T-helper 2 cell treated with Interferon-gamma antibody and Interleukin-4, amounts not matched to agents 5 μg/mL and 100 μg/mL, for 36 hours (primary cell): ENCODE results near the gene ADRB2.

Source experiments
- DNase-seq: peaks from one replicate; pipeline ENCODE4 v3.0.0; 2021; ENCODE audit warnings: low spot score
- H3K27ac Mint-ChIP-seq: one replicate; pipeline ENCODE4 v1.8.0; 2021; ENCODE audit warnings: mild to moderate bottlenecking, mixed read lengths
- H3K27me3 Mint-ChIP-seq: one replicate; pipeline ENCODE4 v1.8.0; 2021; ENCODE audit warnings: low read depth, mixed read lengths
- H3K36me3 Mint-ChIP-seq: one replicate; pipeline ENCODE4 v1.8.0; 2021; ENCODE audit warnings: low read depth, mixed read lengths
- H3K4me1 Mint-ChIP-seq: one replicate; pipeline ENCODE4 v1.8.0; 2021; ENCODE audit warnings: low read depth, mixed read lengths
- H3K4me3 Mint-ChIP-seq: one replicate; pipeline ENCODE4 v1.8.0; 2022; ENCODE audit warnings: mild to moderate bottlenecking, moderate library complexity, mixed read lengths
- H3K9me3 Mint-ChIP-seq: one replicate; pipeline ENCODE4 v1.8.0; 2021; ENCODE audit warnings: mixed read lengths

Gene ADRB2

GRCh38 chr5:148826053-148826738 is at the start of gene ADRB2:
Gene ADRB2, plus strand, starts transcription at chr5:148826611. Its CDS starts 221 bp downstream, at chr5:148826832.
- Mint-ChIP-seq H3K36me3 (no peaks in the 10 kb centered on the region), H3K27me3 (peaks cover 79% of the 10 kb centered on the region), H3K4me3 (peak within 1 kb of the TSS; percentile 87), H3K4me1 (peaks cover 17% of the 10 kb centered on the region), H3K27ac (peak within 1 kb of the TSS; percentile 69), H3K9me3 (no peaks in the 10 kb centered on the region)
- DNase-seq, result peak; percentile 84

GRCh38 chr5:148776780-148777179 is 49.6 kb upstream of the ADRB2 start:
- Mint-ChIP-seq H3K4me3 (no peak overlapping the region), H3K4me1 (no peaks in the 10 kb centered on the region), H3K36me3 (no peaks in the 10 kb centered on the region), H3K27ac (no peak overlapping the region), H3K27me3 (peaks cover 31% of the 10 kb centered on the region), H3K9me3 (no peaks in the 10 kb centered on the region)
- no peak for DNase-seq

- H3K9me3 Mint-ChIP-seq, result no peaks in the 10 kb centered on the region
- no peaks in the 10 kb centered on the region for H3K4me1 Mint-ChIP-seq
- no peak for DNase-seq
- H3K36me3 Mint-ChIP-seq, result no peaks in the 10 kb centered on the region
- no peak overlapping the region for H3K27ac Mint-ChIP-seq
- peaks cover 29% of the 10 kb centered on the region for H3K27me3 Mint-ChIP-seq
- H3K4me3 Mint-ChIP-seq, result no peak overlapping the region
Measured at GRCh38 chr5:148778882-148779281, 47.5 kb upstream of the ADRB2 start.

GRCh38 chr5:148780711-148781110 is 45.7 kb upstream of the ADRB2 start:
- no peaks in the 10 kb centered on the region for H3K4me1 Mint-ChIP-seq
- no peak for DNase-seq
- no peak overlapping the region for H3K4me3 Mint-ChIP-seq
- H3K36me3 Mint-ChIP-seq, result no peaks in the 10 kb centered on the region
- H3K27ac Mint-ChIP-seq, result no peak overlapping the region
- H3K9me3 Mint-ChIP-seq, result no peaks in the 10 kb centered on the region
- peaks cover 32% of the 10 kb centered on the region for H3K27me3 Mint-ChIP-seq

GRCh38 chr5:148781766-148782165 is 44.6 kb upstream of the ADRB2 start:
- DNase-seq, result no peak
- Mint-ChIP-seq H3K9me3 (no peaks in the 10 kb centered on the region), H3K27ac (no peak overlapping the region), H3K4me3 (no peak overlapping the region), H3K36me3 (no peaks in the 10 kb centered on the region), H3K27me3 (peaks cover 32% of the 10 kb centered on the region), H3K4me1 (no peaks in the 10 kb centered on the region)

- no peak for DNase-seq
- no peak overlapping the region for H3K27ac Mint-ChIP-seq
- H3K4me3 Mint-ChIP-seq, result no peak overlapping the region
- peaks cover 37% of the 10 kb centered on the region for H3K27me3 Mint-ChIP-seq
- no peaks in the 10 kb centered on the region for H3K4me1 Mint-ChIP-seq
- no peaks in the 10 kb centered on the region for H3K36me3 Mint-ChIP-seq
- no peaks in the 10 kb centered on the region for H3K9me3 Mint-ChIP-seq
Measured at GRCh38 chr5:148785223-148785622, 41.2 kb upstream of the ADRB2 start.

GRCh38 chr5:148786456-148786855 is 40.0 kb upstream of the ADRB2 start:
- Mint-ChIP-seq H3K36me3 (no peaks in the 10 kb centered on the region), H3K4me3 (no peak overlapping the region), H3K4me1 (peaks cover 4% of the 10 kb centered on the region), H3K9me3 (no peaks in the 10 kb centered on the region), H3K27ac (no peak overlapping the region), H3K27me3 (peaks cover 39% of the 10 kb centered on the region)
- no peak for DNase-seq

- H3K4me1 Mint-ChIP-seq, result peaks cover 17% of the 10 kb centered on the region
- H3K27me3 Mint-ChIP-seq, result peaks cover 33% of the 10 kb centered on the region
- no peak for DNase-seq
- no peaks in the 10 kb centered on the region for H3K9me3 Mint-ChIP-seq
- H3K36me3 Mint-ChIP-seq, result no peaks in the 10 kb centered on the region
- H3K27ac Mint-ChIP-seq, result no peak overlapping the region
- no peak overlapping the region for H3K4me3 Mint-ChIP-seq
Measured at GRCh38 chr5:148788636-148789035, 37.8 kb upstream of the ADRB2 start.

GRCh38 chr5:148790545-148791333 is 35.7 kb upstream of the ADRB2 start:
- Mint-ChIP-seq H3K27ac (no peak overlapping the region), H3K36me3 (no peaks in the 10 kb centered on the region), H3K4me1 (peaks cover 24% of the 10 kb centered on the region), H3K9me3 (no peaks in the 10 kb centered on the region), H3K27me3 (peaks cover 22% of the 10 kb centered on the region), H3K4me3 (no peak overlapping the region)
- DNase-seq, result no peak

GRCh38 chr5:148791334-148791667 is 35.1 kb upstream of the ADRB2 start:
- Mint-ChIP-seq H3K4me3 (no peak overlapping the region), H3K4me1 (peaks cover 24% of the 10 kb centered on the region)

GRCh38 chr5:148791696-148792095 is 34.7 kb upstream of the ADRB2 start:
- DNase-seq, result no peak
- H3K27ac Mint-ChIP-seq, result no peak overlapping the region
- no peaks in the 10 kb centered on the region for H3K36me3 Mint-ChIP-seq
- no peaks in the 10 kb centered on the region for H3K9me3 Mint-ChIP-seq
- peaks cover 24% of the 10 kb centered on the region for H3K4me1 Mint-ChIP-seq
- no peak overlapping the region for H3K4me3 Mint-ChIP-seq
- H3K27me3 Mint-ChIP-seq, result peaks cover 22% of the 10 kb centered on the region

More at GRCh38 chr5:148791334-148791667, 35.1 kb upstream of the ADRB2 start:
- peak; percentile 69 for DNase-seq
- Mint-ChIP-seq H3K27me3 (peaks cover 22% of the 10 kb centered on the region), H3K36me3 (no peaks in the 10 kb centered on the region), H3K9me3 (no peaks in the 10 kb centered on the region), H3K27ac (no peak overlapping the region)

GRCh38 chr5:148792744-148793143 is 33.7 kb upstream of the ADRB2 start:
- H3K27ac Mint-ChIP-seq, result no peak overlapping the region
- H3K27me3 Mint-ChIP-seq, result peaks cover 22% of the 10 kb centered on the region
- no peaks in the 10 kb centered on the region for H3K9me3 Mint-ChIP-seq
- no peak overlapping the region for H3K4me3 Mint-ChIP-seq
- no peaks in the 10 kb centered on the region for H3K36me3 Mint-ChIP-seq
- H3K4me1 Mint-ChIP-seq, result peaks cover 24% of the 10 kb centered on the region
- DNase-seq, result no peak

GRCh38 chr5:148793261-148793660 is 33.1 kb upstream of the ADRB2 start:
- H3K27me3 Mint-ChIP-seq, result peaks cover 18% of the 10 kb centered on the region
- H3K4me1 Mint-ChIP-seq, result peaks cover 24% of the 10 kb centered on the region
- no peaks in the 10 kb centered on the region for H3K36me3 Mint-ChIP-seq
- no peak overlapping the region for H3K27ac Mint-ChIP-seq
- H3K9me3 Mint-ChIP-seq, result no peaks in the 10 kb centered on the region
- DNase-seq, result no peak
- no peak overlapping the region for H3K4me3 Mint-ChIP-seq

- Mint-ChIP-seq H3K27me3 (peaks cover 12% of the 10 kb centered on the region), H3K27ac (no peak overlapping the region), H3K4me3 (no peak overlapping the region)
Measured at GRCh38 chr5:148794275-148794674, 32.1 kb upstream of the ADRB2 start.

More at GRCh38 chr5:148794275-148794674, 32.1 kb upstream of the ADRB2 start:
- peaks cover 24% of the 10 kb centered on the region for H3K4me1 Mint-ChIP-seq
- no peaks in the 10 kb centered on the region for H3K9me3 Mint-ChIP-seq
- H3K36me3 Mint-ChIP-seq, result no peaks in the 10 kb centered on the region
- DNase-seq, result no peak
